GM18868 (cell line): ENCODE measurements around the gene NLRC5.

Source experiments
- ATAC-seq: cut with Tn5 transposase; IDR thresholded peaks from one replicate; pipeline ENCODE4 v1.9.1; 2021; ENCODE audit warnings: mild to moderate bottlenecking, moderate library complexity; ENCODE audit not compliant: unreplicated experiment

NLRC5 gene

DNA sequence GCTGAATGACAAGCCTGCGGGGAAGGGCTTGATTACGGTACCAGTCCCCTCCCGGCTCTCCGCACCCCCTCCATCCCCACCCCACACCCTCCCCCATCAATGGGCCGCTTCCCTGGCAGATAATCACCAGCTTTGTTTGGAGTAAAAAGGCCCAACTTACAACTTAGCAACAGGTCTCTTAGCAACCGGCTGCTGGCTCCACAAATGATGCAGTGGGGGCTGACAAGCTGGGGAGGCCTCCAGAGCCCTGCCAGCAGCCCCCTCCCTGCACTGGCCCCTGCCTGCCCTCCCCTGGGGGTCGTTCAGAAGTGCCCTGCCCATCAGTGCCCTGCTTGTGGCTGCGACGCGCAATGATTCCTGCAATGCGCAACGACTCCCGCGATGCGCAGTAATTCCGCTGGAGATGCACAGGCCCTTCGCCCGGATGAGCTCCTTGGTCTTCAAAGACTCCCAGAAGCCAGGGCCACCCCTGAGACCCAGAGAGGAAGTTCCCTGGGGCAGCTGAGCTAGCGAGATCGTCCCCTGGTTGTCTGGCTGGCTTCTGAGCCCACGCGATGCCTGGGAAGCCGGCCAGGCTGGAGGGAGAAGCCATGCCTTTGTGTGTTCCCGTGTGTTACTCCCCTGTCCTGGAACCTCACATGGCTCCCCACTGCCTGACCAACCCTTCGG lies 126.3 kb downstream of the NLRC5 start:
- ATAC-seq: no peak

DNA sequence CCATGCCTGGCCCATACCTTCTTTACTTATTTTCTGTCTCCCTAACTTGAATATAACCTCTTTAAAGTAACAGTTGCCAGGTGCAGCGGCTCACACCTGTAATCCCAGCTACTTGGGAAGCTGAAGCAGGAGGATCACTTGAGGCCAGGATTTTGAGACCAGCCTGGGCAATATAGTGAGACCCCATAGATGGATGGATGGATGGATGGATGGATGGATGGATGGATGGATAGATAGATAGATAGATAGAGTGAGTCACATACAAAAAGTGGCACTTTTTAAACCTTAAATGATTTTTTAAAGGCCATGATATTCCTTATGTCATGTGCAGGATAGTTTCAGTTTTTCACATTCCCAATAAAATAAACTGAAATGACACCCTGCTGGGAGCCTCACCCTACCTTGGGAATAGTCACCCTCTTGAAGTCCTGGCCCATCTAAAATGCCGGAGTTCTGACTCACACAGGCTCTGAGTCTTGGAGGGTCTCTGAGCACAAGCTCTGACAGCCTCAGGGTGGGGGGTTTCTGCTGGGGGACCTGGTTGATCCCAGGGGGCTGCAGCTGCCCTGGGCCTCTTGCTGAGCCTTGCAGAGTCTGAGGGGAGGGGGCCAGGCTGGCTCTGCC lies 129.2 kb downstream of the NLRC5 start:
- no peak for ATAC-seq

DNA sequence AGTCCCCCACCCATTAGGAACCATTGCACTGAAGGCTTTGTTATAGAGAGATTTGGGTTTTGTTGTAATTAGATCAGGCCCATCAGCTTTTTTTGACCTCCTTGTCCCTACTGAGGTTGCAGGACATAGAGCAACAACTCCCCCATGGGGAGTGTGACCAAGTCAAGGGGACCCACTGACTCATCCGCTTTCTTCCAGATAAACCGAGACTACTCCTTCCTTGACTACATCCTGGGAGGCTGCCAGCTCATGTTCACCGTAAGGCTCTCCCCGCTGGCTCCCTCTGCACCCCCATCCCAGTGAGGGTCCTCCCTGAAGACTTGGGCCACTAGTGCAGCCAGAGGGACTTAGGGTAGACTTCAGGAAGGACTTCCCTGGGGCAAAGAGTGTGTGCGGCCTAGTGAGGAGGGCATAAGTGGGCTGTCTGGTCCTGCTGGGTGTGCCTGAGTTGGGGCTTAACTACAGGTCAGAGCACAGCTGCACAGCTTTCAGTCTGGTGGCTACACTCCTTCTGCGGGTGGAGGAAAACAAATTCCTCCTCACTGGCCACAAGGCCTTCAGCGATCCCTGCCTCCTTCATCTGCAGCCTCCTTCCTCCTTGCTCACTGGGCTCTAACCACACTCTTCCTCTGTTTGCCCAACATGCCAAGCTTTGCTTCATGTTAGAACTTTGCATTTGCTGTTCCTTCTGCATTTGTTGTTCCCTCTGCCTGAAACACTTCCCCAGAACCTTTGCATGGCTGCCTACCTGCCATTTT lies 134.0 kb downstream of the NLRC5 start:
- no peak for ATAC-seq

DNA sequence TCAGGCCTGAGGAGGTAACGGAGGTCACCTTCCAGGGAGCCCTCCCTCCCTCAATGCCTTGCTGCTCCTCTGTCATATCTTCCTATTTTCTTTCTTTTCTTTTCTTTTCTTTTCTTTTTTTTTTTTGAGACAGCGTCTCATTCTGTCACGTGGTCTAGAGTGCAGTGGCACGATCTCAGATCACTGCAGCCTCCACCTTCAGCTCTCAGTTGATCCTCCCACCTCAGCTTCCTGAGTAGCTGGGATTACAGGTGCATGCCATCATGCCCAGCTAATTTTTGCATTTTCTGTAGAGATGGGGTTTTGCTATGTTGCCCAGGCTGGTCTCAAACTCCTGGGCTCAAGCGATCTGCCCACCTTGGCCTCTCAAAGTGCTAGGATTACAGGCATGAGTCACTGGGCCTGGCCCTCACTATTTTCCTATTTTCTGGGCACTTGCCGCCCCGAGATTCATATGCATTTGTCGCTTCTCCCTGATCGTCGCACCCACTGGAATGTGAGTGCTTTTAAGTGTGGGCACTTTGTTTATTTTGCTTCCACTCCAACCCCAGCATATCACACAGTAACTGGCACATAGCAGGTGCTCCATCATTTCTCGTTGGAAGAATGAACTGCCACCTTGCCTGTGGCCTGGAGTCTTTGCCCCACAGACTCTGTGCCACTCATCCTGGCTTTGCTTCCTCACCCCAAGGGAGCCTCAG lies 134.8 kb downstream of the NLRC5 start:
- no peak for ATAC-seq

DNA sequence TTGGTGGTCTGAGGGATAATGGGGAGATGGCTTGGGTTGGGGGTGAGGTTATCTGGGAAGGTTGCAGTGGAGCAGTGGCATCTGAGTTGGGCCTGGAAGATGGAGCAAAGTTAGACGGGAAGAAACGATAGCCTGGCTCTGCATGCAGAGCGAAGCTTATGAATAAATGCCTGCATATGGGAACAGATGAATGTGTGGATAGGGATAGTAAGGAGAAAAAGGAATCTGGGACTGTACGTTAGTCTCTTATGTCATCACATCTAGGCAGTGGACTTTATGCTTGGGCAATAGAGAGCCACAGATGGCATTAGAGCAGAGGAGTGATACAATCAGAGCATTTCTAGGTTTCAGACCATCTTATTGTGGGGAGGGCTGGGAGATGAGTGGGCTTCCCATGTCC lies 136.0 kb downstream of the NLRC5 start:
- no peak for ATAC-seq

- ATAC-seq: no peak
Observed at GRCh38 chr16:57125969-57126368, 136.6 kb downstream of the NLRC5 start.

GRCh38 chr16:57126411-57126810 lies 137.1 kb downstream of the NLRC5 start:
- ATAC-seq: no peak

GRCh38 chr16:57127037-57127763 lies 137.8 kb downstream of the NLRC5 start:
- no peak for ATAC-seq

DNA sequence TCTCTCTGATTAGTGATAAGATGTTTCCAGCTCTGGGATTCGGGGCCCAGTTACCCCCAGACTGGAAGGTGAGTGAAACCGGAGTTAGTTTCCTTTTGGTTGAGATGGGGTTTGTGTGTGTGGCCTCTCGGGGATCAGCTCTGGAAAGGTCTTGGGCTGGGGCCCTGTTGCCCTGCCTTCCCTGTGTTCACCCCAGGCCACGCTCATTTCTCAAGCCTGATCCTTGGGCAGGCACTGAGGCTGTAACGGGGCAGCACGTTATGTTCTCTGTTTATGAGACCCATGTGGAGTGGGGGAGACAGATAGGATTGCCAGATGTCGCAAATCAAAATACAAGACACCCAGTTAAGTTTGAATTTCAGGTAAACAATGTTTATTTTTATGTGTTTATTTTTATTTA lies 138.5 kb downstream of the NLRC5 start:
- ATAC-seq: no peak

- peak; percentile 83 for ATAC-seq
Observed at GRCh38 chr16:57128771-57129389, 139.5 kb downstream of the NLRC5 start.

DNA sequence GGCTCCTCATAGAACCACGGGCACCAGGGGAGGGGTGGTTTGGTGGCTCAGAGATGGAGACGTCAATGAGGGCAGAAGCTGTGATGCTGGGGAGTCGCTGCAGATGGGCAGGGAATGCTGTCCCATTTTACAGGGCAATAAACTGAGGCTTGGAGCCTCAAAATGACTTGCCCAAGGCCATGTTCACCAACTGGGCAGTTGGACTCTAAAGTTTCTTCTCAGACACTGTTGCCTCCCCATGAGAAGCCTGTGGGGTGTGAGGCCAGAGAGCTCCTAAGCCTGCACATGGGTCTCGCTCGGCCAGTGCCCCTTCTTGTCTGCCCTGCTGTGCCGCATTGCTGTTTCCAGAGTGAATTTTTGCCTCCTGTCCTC lies 141.6 kb downstream of the NLRC5 start:
- no peak for ATAC-seq

- ATAC-seq: no peak
Observed at GRCh38 chr16:57131351-57131970, 142.1 kb downstream of the NLRC5 start.

GRCh38 chr16:57132470-57132869 lies 143.1 kb downstream of the NLRC5 start:
- ATAC-seq: no peak

DNA sequence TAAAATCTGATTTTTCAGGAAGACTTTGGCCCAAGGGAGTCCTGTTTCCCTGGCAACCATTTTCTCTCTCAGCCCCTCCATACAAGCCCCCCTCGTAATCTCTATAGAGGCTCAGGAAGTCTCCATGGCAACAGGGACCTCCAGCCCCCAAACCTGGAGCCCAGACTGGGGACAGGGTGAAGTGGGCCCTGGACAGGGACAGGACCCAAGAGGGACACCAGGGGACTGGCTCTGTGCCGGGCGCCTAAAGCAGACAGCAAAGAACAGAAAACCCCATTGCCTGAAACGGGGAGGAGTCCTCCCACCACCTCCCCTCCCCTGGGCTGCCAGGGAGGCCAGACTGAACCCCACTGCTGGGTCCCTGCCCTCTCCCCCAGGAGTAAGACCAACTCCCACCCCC lies 143.7 kb downstream of the NLRC5 start:
- no peak for ATAC-seq
